NCI-H2227 (cell line): ENCODE results near the gene ARF4.
"Not testable (repeated sequence)": the region's sequence is repeated elsewhere in the genome, so short reads cannot be mapped to it uniquely, and the experiment has no call there.

ENCODE experiments used
- DNase-seq: peaks from one replicate; lab custom pipeline; 2025; ENCODE audit not compliant: unreplicated experiment; lab: John Stamatoyannopoulos, UW

Gene ARF4

DNA sequence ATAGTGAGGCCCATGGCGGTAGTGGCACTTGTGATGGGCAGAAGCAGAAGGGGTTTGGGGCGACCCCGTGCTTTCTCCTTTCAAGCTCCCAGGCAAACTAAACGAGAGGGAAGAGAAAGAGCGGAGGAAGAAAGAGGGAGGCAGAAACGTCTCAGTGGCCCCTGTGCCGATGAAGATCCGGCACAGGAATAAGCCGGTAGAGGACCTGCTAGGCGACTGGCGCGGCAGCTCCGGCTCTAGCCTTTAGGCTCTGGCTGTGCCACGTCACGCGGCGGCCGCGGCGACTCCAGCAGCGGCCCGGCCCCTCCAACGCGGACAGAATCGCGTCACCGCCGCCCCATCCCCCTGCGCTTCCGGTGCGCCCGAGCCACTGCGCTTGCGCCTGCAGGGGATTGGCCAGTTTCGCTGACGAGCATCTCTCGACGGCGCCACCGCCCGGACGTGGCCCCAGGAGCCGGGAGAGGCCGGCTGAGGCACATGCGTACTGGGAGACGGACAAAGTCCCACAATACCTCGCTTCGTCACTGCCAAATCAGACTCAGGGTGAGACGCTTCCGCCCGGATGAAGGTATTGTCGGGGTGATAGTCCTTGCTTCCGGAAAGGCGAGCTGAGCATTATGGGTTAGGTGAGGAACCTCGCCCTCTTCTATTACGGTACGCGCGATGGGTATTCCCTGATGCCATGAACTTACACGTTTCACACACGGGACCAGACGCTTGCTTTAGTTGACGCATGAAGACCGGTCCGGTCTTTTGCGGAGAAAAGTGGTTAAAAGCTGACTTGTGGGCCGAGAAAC lies at the start of gene ARF4:
Gene ARF4, minus strand, starts transcription at position 218 of the 797 bp plus-strand sequence. Its CDS starts 204 bp downstream, at position 14.
- DNase-seq: peak; percentile 98

DNA sequence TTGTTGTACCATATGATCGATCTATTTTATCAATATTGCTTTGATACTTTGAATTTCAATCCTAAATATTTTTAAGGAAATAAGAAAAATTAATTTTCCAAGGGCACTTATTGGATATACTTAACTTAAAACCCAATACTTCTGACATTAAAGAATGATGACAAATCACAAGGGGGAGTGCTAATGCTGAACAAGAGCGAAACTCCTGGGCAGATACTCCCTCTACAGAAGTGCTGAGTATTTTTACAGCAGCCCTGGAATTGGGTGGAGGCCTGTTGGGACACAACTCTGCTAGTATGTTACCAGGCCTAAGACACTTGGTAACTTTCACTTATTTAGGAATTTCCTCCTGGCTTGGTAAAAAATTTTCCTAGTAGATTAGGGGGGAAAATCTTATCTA lies 49.6 kb upstream of the ARF4 start:
- no peak for DNase-seq

DNA sequence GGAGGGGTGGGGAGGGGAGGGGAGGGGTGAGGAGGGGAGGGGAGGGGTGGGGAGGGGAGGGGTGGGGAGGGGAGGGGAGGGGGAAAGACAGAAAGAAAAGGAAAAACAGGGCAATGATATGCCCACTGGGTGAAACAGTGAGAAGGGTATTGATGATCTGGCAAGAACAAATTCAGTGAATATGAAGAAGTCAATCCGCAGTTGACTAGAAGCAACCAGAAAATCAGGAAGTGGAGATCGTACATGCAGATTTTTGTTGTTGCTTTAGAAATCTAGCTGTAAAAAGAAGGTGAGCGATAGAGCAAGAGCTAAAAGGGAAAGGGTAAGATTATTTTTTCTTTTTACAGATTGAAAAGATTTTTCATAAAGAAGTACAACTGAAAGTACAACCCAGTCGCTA lies 47.6 kb upstream of the ARF4 start:
- no peak for DNase-seq

DNA sequence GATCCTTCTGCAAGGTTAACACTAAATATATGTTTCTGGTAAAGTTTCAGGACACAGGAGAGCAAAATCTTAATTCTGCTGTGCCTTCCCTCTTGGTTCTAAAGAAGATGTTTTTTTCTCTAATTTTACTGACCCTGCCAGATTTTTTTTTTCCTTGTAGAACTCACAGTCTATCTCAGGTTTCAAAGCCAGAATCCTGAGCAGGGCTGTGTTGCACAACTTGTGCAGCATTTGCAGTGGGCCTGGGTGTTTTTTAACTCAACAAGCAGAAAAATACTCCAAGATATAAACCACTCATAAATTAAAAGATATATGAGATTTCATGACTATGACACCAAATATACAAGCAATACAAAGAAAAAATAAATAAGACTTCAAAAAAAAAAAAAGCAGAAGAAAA lies 40.2 kb upstream of the ARF4 start:
- no peak for DNase-seq

DNA sequence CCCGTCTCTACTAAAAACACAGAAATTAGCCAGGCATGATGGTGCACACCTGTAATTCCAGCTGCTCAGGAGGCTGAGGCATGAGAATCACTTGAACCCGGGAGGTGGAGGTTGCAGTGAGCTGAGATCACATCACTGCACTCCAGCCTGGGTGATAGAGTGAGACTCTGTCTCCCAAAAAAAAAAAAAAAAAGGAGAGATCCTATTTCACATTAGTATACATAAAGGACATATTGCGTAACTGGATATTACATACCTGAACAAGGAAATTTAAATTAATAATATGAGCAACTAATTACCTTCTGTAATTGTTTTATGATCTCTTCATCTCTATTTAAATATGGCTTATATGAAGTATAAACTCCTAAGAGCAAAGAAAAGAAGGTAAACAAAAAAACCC lies 37.1 kb upstream of the ARF4 start:
- not testable (repeated sequence) for DNase-seq

DNA sequence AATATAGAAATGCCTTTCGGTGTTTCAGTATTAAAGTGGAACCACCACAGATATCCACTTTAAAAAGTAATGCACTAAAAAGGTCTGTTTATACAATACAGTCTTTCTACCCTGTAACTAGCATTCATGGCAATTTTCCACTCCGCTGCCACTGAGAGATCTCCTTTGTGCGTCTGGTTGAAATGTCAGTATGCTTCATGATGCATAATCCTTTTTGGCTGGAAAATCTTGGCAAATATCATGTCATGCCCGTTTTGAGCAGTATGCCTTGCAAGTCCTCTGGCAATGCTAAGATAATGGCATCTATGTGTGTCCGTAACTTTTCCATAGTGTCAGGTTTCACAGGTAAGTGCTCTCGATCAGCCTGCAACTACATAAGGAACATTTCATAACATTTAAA lies 30.8 kb upstream of the ARF4 start:
- peak; percentile 1 for DNase-seq

DNA sequence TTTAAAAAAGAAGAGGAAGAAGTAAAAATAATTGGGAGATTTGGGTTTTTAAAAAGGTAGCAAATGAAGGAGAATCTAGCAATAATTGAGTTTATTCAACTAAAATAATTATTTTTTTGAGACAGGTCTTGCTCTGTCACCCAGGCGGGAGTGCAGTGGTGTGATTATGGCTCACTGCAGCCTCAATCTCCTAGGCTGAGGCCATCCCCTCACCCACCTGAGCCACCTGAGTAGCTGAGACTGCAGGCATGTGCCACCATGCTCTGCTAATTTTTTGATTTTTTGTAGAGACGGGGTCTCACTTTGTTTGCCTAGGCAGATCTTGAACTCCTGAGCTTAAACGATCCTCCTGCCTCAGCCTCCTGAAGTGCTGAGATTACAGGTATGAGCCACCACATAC lies 27.7 kb upstream of the ARF4 start:
- DNase-seq: no peak

DNA sequence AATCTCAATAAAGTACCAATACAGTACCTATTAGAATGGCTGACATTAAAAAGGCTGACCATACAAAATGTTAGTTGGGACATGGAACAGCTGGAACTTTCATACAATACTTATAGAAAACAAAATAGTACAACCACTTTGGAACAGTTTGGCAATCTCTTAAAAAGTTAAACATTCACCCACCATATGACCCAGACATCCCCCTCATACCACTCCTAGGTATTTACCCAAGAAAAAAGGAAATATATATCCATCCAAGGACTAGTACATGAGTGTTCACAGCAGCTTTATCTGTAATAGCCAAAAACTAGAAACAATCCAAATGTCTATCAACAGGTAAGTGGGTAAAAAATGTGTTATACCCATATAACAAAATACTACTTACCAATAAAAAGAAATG lies 25.2 kb upstream of the ARF4 start:
- DNase-seq: no peak

DNA sequence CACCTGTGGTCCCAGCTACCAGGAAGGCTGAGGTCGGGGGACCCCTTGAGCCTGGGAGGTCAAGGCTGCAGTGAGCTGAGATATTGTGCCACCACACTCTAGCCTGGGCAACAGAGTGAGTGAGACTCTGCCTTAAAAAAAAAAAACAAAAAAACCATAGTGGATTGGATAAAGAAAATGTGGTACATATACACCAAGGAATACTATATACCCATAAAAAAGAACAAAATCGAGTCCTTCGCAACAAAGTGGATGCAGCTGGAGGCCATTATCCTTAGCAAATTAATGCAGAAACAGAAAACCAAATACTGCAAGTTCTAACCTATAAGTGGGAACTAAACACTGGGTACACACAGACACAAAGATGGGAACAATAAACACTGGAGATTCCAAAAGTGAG lies 20.6 kb upstream of the ARF4 start:
- DNase-seq: no peak

DNA sequence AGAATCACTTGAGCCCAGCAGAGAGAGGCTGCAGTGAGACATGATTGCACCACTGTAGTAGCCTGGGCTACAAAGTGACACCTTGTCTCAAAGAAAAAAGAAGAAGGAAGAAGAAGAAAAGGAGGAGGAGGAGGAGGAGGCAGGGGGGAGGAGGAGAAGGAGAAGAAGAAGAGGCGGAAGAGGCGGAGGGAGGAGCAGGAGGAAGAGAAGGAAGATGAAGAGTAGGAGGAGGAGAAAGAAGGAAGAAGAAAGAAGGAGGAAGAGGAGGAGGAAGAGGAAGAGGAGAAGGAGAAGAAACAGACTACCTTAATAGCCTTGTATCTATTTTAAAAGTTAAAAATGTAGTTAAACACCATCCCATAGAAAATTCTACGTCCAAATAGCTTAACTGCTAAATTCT lies 19.1 kb upstream of the ARF4 start:
- DNase-seq: no peak

DNA sequence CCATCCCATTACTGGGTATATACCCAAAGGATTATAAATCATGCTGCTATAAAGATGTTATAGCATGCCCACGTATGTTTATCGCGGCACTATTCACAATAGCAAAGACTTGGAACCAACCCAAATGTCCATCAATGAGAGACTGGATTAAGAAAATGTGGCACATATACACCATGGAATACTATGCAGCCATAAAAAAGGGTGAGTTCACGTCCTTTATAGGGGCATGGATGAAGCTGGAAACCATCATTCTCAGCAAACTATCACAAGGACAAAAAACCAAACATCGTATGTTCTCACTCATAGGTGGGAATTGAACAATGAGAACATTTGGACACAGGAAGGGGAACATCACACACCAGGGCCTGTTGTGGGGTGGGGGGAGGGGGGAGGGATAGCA lies 14.7 kb upstream of the ARF4 start:
- not testable (repeated sequence) for DNase-seq

DNA sequence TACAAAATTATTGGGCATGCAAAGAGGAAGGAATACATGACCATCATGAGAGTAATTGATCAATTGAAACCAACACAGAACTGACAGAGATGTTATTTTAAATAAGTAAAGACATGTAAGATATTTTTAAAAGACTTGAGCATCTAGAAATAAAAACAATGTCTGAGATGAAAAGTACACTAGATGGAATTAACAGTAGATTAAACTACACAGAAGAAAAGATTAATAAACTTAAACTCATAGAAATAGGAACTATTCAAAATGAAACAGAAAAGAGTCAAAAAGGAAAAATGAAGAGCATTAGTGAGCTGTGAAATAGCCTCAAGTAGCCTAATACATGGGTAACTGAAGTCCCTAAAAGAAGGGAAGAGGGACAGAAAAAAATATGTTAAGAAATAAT lies 8.5 kb upstream of the ARF4 start:
- DNase-seq: no peak

DNA sequence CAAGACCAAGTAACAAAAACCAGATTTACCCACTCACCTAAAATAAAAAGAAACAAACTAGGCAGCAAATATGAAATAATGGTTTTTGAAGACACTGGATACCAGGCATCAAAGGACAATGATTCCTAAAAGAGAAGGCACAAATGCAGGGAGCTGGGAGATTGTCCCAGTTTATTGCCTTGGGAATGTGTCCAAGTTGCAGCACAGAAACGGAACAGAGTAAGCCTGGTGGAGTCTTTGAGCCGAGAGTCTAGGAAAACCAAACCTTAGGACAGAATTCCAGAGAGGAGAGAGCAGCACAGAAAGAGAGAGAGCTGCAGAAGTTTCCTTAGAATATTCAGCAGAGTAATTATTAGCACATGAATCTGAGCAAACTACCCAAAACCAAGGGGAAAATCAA lies 7.8 kb upstream of the ARF4 start:
- no peak for DNase-seq

DNA sequence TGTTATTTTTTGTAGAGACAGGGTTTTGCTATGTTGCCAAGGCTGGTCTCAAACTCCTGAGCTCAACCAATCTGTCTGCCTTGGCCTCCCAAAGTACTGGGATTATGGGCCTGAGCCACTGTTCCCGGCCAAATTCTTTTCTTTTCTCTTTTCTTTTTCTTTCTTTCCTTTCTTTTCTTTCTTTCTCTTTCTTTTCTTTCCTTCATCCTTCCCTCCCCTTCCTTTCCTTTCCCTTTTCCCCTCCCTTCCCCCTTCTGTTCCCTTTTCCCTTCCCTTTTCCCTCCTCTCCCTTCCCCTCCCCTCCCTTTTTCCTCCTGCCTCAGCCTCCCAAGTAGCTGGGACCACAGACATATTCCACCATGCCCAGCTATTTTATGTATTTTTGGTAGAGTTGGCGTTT lies 3.1 kb upstream of the ARF4 start:
- no peak for DNase-seq

DNA sequence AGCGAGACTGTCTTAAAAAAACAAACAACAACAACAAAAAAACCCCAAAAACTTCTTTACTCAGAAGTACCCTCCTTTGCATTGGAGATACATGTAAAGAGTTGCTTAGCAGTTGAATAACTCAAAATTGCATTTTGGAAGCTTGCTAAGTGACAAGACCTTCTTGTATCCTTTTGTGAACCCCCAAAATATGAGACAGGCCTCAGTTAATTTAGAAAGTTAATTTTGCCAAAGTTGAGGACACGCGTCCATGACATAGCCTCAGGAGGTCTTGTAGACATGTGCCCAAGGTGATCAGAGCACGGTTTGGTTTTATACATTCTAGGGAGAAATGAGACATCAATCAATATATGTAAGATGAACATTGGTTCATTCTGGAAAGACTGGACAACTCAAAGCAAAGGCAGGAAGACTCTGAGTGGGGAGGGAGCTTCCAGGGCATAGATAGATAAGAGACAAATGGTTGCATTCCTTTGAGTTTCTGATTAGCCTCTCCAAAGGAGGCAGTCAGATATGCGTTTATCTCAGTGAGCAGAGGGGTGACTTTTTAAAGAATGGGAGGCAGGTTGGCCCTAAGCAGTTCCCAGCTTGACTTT lies 1.7 kb upstream of the ARF4 start:
- DNase-seq: no peak

DNA sequence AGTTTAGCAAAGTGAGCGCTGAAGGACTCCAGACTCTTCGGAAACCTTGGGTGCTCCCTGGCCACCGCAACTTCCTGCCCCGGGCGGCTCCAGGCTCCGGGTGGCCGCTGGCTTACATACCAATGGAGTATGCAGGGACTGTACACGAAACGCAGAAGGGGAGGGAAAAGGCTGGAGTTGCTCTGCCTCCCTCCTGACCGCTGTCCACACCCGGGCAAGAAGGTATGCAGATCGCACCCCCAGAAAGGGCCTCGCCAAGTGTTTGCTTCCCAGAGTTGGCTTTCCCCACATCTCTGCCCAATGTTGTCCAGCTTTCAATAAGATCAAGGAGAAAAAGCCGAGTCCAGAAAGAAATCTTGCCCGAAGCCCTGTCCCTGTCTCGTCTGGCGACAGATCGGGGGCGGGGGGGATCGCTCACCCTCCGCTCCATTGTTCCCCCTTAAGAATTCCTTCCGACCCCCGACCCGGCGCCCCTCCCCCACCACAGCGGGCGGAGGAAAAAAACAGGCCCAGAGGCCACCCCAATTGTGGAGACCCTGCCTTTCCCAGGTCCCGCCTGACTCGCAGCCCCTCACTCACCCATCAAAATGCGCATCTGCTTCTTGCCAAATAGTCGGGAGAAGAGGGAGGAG lies 533 bp downstream of the ARF4 start:
- peak; percentile 44 for DNase-seq

DNA sequence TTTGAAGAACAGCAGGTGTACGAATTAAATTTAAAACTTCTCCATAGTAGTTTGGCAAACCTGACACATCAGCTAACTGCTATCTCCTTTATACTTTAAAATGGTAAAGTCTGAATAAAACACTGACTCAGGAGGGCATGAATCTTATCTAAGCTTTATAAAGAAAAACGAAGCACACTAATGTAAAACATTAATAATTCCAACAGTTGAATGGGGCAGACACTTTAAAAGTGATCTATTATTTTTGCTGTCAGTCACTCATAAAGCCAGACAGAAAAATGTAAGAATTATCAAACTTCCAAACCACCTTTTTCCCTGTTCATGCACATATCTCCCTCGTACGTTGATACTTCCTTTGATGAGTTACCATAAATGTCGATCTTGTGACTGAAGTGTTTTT lies 2.6 kb downstream of the ARF4 start:
- DNase-seq: no peak

DNA sequence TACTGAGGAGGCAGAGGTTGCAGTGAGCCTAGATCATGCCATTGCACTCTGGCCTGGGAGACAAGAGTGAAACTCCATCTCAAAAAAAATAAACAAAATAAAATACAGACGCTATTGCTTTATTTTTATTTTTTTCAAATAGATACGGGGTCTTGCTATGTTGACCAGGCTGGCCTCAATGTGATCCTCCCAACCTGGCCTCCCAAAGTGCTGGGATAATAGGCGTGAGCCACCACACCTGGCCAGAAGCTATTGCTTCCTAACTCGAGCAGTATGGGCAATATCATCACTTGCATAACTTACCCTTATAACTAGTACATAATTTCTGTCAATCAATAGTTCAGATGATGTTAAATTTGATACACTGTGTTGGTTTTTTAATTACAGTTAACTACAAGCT lies 3.0 kb downstream of the ARF4 start:
- DNase-seq: no peak

DNA sequence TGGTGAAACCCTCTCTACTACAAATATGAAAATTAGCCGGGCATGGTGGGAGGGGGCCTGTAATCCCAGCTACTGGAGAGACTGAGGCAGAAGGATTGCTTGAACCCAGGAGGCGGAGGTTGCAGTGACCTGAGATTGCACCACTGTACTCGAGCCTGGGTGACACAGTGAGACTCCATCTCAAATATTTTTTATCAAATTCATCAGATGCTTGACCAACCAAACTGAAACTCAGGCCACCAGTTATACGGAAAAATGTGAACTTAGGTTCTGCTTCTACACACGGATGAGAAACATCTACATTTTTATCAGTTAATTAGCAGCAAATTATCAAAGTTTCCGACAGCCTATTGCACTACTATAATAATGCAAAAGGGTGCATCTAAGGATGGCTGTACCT lies 4.8 kb downstream of the ARF4 start:
- DNase-seq: no peak

DNA sequence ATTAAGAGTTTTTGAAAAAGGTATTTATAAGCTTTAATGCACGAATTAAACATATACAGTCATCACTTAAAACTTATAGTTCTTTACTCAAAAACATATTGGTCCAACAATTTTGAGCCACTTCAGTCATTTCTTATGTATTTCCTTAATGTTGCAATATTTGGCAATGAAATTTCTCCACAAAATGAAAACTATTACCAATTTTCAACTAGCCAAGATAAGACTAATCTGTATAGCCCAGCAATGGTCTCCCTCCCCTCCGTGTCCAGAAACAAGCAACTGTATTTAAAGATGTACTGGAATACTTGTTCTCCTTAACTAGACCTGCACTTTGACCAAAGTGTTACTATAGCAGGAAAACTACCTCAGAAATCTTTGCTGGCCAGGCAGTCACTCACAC lies 9.2 kb downstream of the ARF4 start:
- DNase-seq: no peak

DNA sequence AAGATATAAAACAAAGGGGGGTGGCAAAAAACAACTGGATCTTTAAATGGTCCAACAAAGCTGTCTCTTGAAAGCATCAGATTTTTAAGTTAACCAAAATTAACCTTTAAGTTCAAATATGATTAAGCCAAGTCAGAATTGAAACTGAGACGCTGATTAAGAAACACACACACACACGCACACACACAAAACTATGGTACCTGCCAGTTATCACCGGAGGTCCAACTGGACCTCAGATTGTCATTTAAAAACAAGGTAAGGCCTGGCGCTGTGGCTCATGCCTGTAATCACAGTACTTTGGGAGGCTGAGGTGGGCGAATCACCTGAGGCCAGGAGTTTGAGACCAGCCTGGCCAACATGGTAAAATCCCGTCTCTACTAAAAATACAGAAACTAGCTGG lies 10.4 kb downstream of the ARF4 start:
- no peak for DNase-seq

DNA sequence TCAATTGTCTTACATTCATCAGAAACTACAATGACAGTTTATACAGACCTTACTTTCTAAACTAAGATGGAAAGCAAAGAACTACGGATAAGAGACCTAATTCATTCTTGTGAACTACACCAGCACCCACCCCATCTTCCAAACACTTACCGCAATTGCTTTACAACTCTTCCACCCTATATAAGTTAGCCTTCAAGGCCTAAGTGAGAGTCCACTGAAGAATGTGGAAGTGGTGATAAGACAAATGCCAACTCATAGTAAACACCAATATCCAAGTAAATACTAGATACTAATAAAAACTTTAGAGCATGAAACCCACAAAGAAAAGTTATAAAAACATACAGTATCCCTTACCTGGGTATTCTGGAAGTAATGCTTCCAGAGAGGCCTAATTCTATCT lies 13.6 kb downstream of the ARF4 start:
- DNase-seq: no peak
